Measurements from ENCODE around the gene TNFSF11.

The TNFSF11 gene

GRCh38 chr13:42617221-42617620, 43.3 kb downstream of the TNFSF11 start:
- DNase-seq = no peak
- Histone ChIP-seq H3K27me3 (replicated peaks; ENCODE audit: insufficient read depth, low read length) (no peaks in the 10 kb centered on the region), H2AFZ (ENCODE audit: low read length) (no peak overlapping the region), H3K4me2 (ENCODE audit: low read depth, low read length) (no peak overlapping the region), H3K9ac (ENCODE audit: low read length) (no peak overlapping the region), H3K4me3 (ENCODE audit: low read length) (no peak overlapping the region), H4K20me1 (ENCODE audit: insufficient read depth, low read length) (no peaks in the 10 kb centered on the region), H3F3A (ENCODE audit: insufficient read depth, low read length) (no peaks in the 10 kb centered on the region), H3K4me1 (ENCODE audit: low read length) (no peaks in the 10 kb centered on the region), H3K9me3 (replicated peaks; ENCODE audit: insufficient read depth, low read length) (no peaks in the 10 kb centered on the region), H3K27ac (ENCODE audit: low read length) (no peak overlapping the region), H3K79me2 (ENCODE audit: low read length) (no peaks in the 10 kb centered on the region), H3K36me3 (replicated peaks; ENCODE audit: insufficient read depth, low read length) (no peaks in the 10 kb centered on the region), H3K9me2 (replicated peaks; ENCODE audit: insufficient read depth, low read length) (no peaks in the 10 kb centered on the region)
- TF ChIP-seq EZH2phosphoT487 (IDR thresholded peaks at IDR 0.05; ENCODE audit: low read length) = no peak
- TF ChIP-seq CTCF (IDR thresholded peaks at IDR 0.05; ENCODE audit: low read length) = no peak
- TF ChIP-seq EZH2 (optimal IDR thresholded peaks at IDR 0.05; ENCODE audit: low read depth, low read length) = no peak

- no peak overlapping the region for H3K9ac ChIP-seq (ENCODE audit: low read length)
- TF ChIP-seq CTCF (IDR thresholded peaks at IDR 0.05; ENCODE audit: low read length) = no peak
- TF ChIP-seq EZH2phosphoT487 (IDR thresholded peaks at IDR 0.05; ENCODE audit: low read length) = no peak
- no peak for TF ChIP-seq EZH2 (optimal IDR thresholded peaks at IDR 0.05; ENCODE audit: low read depth, low read length)
- H3F3A ChIP-seq (ENCODE audit: insufficient read depth, low read length) = no peaks in the 10 kb centered on the region
- H2AFZ ChIP-seq (ENCODE audit: low read length) = no peak overlapping the region
- no peaks in the 10 kb centered on the region for H3K79me2 ChIP-seq (ENCODE audit: low read length)
- no peaks in the 10 kb centered on the region for H3K9me3 ChIP-seq (replicated peaks; ENCODE audit: insufficient read depth, low read length)
- no peak for DNase-seq
- no peaks in the 10 kb centered on the region for H3K9me2 ChIP-seq (replicated peaks; ENCODE audit: insufficient read depth, low read length)
- no peak overlapping the region for H3K27ac ChIP-seq (ENCODE audit: low read length)
- H3K27me3 ChIP-seq (replicated peaks; ENCODE audit: insufficient read depth, low read length) = no peaks in the 10 kb centered on the region
- H3K36me3 ChIP-seq (replicated peaks; ENCODE audit: insufficient read depth, low read length) = no peaks in the 10 kb centered on the region
- no peak overlapping the region for H3K4me3 ChIP-seq (ENCODE audit: low read length)
- no peaks in the 10 kb centered on the region for H4K20me1 ChIP-seq (ENCODE audit: insufficient read depth, low read length)
- H3K4me1 ChIP-seq (ENCODE audit: low read length) = no peaks in the 10 kb centered on the region
- H3K4me2 ChIP-seq (ENCODE audit: low read depth, low read length) = no peak overlapping the region
Observed at GRCh38 chr13:42623916-42624315, 50.0 kb downstream of the TNFSF11 start.

- Histone ChIP-seq H3K9ac (ENCODE audit: low read length) (no peak overlapping the region), H3K4me3 (ENCODE audit: low read length) (no peak overlapping the region), H3K9me3 (replicated peaks; ENCODE audit: insufficient read depth, low read length) (no peaks in the 10 kb centered on the region), H3K27me3 (replicated peaks; ENCODE audit: insufficient read depth, low read length) (no peaks in the 10 kb centered on the region), H3K9me2 (replicated peaks; ENCODE audit: insufficient read depth, low read length) (no peaks in the 10 kb centered on the region), H3F3A (ENCODE audit: insufficient read depth, low read length) (no peaks in the 10 kb centered on the region), H3K27ac (ENCODE audit: low read length) (no peak overlapping the region), H3K79me2 (ENCODE audit: low read length) (no peaks in the 10 kb centered on the region), H3K4me2 (ENCODE audit: low read depth, low read length) (no peak overlapping the region), H4K20me1 (ENCODE audit: insufficient read depth, low read length) (no peaks in the 10 kb centered on the region), H3K36me3 (replicated peaks; ENCODE audit: insufficient read depth, low read length) (no peaks in the 10 kb centered on the region), H2AFZ (ENCODE audit: low read length) (no peak overlapping the region), H3K4me1 (ENCODE audit: low read length) (no peaks in the 10 kb centered on the region)
- TF ChIP-seq CTCF (IDR thresholded peaks at IDR 0.05; ENCODE audit: low read length) (no peak), EZH2phosphoT487 (IDR thresholded peaks at IDR 0.05; ENCODE audit: low read length) (no peak), EZH2 (optimal IDR thresholded peaks at IDR 0.05; ENCODE audit: low read depth, low read length) (no peak)
- DNase-seq = no peak
Observed at GRCh38 chr13:42625611-42626010, 51.7 kb downstream of the TNFSF11 start.
